ENCODE measurements around the gene APLF. TPM values are rescaled to one million over a fixed set of nuclear protein-coding genes. Genes with fewer than 3 reads are reported as not detected.

Gene APLF
- total and polyA plus RNA-seq, 2 of the 8 experiments (the other 6 are each of a cell fraction or from before 2014, with no cell fraction given), result 4.4 to 7.3 TPM

DNA sequence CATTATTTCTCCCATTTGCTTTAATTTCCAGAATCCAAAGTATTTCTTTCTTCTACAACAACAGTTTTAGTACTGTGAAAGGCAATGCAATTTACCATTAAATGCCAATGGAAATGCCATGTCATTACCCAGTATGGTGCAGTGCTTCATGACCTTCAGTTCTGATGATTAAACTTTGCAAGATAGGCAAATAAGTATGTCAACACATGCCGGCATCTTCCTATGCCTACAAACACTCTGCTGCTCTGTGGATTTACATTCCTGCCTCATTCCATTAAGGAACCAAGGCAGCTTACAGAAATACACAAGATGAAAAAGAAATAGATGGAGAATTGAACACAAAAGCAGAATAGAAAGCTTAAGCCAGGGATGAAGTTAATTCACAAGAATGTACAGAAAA lies 123.3 kb downstream of the APLF start (continued):
- TF ChIP-seq, protein P1, sequence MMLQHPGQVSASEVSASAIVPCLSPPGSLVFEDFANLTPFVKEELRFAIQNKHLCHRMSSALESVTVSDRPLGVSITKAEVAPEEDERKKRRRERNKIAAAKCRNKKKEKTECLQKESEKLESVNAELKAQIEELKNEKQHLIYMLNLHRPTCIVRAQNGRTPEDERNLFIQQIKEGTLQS (IDR thresholded peaks at IDR 0.05; ENCODE audit: insufficient read depth, low read depth, low read length), result no peak
- TF ChIP-seq POLR2A (IDR thresholded peaks at IDR 0.05; ENCODE audit: control extremely low read depth in 1 of 2, low read depth in 2 of 2, low read length in 2 of 2) (no peak), RAD21 (IDR thresholded peaks at IDR 0.05 in 1 of 2, conservative IDR thresholded peaks at IDR 0.05 in 1 of 2; ENCODE audit: low read depth in 2 of 2, low read length in 2 of 2) (no peak), GTF2F1 (IDR thresholded peaks at IDR 0.05; ENCODE audit: borderline replicate concordance, low read depth, low read length) (no peak), RXRA (IDR thresholded peaks at IDR 0.05; ENCODE audit: insufficient read depth, low read depth, low read length) (no peak)
